HL-60/S4 treated with retinoic acid at 250 ng/mL for 4 days and 3 days (cell line): ENCODE data around the gene GLOD4.

Experiments
- in situ Hi-C: fragments of 300-500 bp; cut with MboI; formaldehyde crosslinking; loops from 2 replicates; pipeline ENCODE4 v1.7.0; 2022; ENCODE audit warnings: low sequenced_read_pairs

The GLOD4 gene

GRCh38 chr17:744937-745336, 37.1 kb downstream of the GLOD4 start:
- in situ Hi-C loops, result loop anchor here (25.0 kb wide), 1 partner anchor 242 kb away; the partner anchor contains the start of genes NXN and TIMM22

DNA sequence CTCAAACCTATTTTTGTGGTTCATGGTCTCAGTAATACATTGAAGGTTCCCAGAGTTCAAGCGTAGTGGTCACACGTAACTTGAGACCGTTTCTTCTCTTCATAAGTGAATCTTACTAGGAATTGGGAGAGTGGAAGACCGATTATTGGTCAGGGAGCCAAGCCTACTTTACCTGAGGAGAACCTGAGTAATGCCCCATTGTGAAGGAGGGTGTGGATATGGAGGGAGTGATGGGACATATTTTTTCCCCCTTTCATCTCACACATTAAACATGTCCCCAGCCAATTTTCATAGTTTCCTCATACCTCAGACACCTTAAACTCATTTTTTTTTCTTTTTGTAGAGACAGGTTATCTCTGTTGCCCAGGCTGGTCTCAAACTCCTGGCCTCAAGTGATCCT, 38.9 kb downstream of the GLOD4 start:
- in situ Hi-C loops, result loop anchor here (25.0 kb wide), 1 partner anchor 244 kb away; the partner anchor contains the start of genes NXN and TIMM22

DNA sequence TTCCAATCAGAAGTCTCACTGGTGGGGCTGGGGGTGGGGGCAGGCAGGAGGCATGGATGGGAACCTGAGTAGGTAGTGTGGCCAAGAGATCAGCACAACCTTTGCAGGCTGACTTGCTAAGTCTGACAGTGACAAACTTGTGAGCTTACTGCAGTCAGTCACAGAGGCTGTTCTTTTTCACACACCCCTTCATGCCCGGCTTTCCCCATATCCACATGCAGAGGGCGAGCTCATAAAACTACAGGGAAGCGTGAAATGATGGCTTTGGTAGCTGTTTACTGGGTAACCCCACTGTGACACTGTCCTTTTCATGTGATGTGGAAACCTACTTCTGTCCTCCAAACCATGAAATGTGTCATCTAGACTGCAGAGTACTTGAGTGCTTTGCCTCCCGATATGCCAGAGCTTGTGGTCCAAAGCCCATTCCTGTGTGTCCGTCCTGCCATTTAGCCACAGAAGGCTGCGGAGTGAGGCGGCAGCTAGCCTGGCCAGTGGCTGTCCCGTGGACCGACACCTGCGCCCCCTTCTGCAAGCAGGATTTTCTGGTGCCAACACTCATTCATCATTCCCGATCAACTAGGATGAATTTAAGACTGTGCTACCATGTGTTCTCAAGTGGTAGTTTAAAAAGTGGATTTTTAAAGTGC, 39.8 kb downstream of the GLOD4 start:
- in situ Hi-C loops, result loop anchor here (25.0 kb wide), 1 partner anchor 245 kb away; the partner anchor contains the start of genes NXN and TIMM22

DNA sequence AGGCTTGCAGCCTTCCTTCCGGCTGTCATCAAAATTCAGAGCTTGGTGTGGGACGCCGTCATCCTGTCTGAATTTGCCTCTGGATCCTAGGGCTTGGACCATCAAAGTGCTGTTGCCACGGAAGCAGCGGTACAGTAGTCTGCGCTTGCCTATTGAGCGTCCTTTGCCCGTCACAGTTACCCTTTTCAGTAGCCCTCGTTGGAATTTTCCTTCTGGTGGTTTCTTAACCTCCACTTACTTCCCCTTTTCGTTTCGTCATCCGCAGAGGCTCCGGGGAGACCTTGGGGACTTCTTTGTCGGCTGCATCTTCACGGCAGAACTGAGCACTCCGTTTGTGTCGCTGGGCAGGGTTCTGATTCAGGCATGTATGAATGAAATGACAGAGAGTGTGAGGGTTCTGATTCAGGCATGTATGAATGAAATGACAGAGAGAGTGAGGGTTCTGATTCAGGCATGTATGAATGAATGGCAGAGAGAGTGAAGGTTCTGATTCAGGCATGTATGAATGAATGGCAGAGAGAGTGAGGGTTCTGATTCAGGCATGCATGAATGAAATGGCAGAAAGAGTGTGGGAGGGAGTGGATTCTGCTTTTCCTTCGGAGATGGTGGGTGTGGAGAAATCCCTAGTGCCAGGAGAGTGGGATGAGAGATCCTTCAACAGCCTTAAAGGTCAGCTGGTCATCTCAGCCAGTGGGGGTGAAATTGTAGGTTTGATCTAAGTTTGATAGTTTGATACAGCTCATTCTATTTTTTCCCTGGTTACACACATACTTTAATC, 41.7 kb downstream of the GLOD4 start:
- in situ Hi-C loops, result loop anchor here (25.0 kb wide), 1 partner anchor 247 kb away; the partner anchor contains the start of genes NXN and TIMM22

DNA sequence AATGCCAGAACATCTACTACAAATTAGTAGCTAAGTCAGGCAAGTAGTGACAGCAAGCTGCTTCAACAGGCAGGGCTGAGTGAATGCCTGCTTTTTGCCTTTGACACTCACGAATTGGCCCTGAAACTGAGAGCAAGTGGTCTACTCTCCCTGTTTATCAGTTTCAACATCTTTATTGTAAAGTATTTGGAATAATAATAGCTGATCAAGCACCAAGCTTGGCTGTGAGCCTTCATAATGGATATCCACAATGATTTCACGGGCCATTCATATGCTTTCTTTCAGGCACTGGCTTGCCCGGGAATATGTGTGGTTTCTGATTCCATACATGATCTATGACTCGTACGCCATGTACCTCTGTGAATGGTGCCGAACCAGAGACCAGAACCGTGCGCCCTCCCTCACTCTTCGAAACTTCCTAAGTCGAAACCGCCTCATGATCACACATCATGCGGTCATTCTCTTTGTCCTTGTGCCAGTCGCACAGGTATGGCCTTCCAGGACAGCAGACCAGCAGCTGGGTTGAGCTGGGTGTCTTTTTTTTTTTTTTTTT, 44.4 kb downstream of the GLOD4 start:
- in situ Hi-C loops, result loop anchor here (25.0 kb wide), 1 partner anchor 250 kb away; the partner anchor contains the start of genes NXN and TIMM22

DNA sequence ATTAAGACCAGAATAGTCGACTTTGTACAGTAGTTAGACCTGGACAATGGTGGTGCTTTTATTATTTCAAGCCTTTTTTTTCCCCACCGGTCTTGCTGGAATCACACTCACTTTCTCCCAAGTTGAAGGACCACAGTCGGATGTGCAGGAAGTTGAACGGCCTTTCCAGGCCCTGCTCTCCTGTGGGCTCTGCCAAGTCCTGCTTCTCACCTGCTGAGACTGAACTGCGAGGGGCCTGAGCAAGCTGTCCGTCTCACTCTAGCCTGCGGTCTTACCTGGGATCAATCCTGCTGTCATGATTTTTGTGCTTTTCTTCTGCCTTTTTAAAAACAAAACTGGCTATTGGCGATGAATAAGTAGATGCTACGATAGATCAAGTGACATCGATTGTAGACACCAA, 48.3 kb downstream of the GLOD4 start:
- in situ Hi-C loops, result loop anchor here (25.0 kb wide), 1 partner anchor 254 kb away; the partner anchor contains the start of genes NXN and TIMM22

- in situ Hi-C loops, result loop anchor here (25.0 kb wide), 1 partner anchor 254 kb away; the partner anchor contains the start of genes NXN and TIMM22
Observed at GRCh38 chr17:732902-733720, 49.0 kb downstream of the GLOD4 start.

DNA sequence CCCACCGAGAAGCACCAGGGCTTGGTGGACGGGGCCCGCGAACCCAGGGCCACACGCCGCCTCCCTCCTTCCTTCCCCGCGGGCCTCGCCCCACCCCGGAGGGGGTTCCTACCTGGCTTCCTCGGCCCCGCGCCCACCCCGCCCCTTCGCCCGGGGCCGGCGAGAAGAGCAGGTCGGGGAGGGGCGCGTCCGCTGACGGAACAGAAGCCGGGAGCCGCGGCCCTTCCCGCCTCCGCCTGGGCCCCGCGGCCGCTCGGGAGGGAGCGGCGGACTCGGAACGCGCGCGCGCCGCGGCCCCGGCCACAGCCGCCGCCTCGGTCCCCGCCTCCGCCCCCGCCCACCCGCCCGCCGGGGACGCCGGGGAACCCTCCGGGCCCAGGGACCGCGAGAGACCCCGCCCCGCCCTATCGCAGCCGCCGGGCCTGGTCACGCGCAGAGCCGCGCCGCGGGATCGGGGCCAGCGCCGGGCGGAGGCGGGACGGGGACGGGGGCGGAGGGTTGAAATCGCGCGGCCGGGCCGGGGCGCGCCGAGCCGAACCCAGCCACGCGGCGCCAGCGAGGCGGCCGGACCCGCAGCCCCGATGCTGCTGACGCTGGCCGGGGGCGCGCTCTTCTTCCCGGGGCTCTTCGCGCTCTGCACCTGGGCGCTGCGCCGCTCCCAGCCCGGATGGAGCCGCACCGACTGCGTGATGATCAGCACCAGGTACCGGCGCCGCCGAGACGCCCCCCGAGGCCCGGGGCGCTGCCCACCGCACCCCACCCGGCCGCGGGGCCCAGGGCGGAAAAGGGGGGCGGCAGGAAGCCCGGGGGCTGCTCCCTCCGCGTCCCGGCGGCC, 49.8 kb downstream of the GLOD4 start, which contains the start of gene TLCD3A:
TSS of gene TLCD3A (plus strand) at position 530 of the 835 bp plus-strand sequence. CDS start at position 582, 52 bp downstream.
- in situ Hi-C loops, result loop anchor here (25.0 kb wide), 1 partner anchor 255 kb away; the partner anchor contains the start of genes NXN and TIMM22

- in situ Hi-C loops, result loop anchor here (25.0 kb wide), 1 partner anchor 256 kb away; the partner anchor contains the start of genes NXN and TIMM22
Observed at GRCh38 chr17:731644-732066, 50.4 kb downstream of the GLOD4 start.

GRCh38 chr17:728911-729310, 53.2 kb downstream of the GLOD4 start:
- in situ Hi-C loops, result loop anchor here (25.0 kb wide), 1 partner anchor 258 kb away; the partner anchor contains the start of genes NXN and TIMM22

DNA sequence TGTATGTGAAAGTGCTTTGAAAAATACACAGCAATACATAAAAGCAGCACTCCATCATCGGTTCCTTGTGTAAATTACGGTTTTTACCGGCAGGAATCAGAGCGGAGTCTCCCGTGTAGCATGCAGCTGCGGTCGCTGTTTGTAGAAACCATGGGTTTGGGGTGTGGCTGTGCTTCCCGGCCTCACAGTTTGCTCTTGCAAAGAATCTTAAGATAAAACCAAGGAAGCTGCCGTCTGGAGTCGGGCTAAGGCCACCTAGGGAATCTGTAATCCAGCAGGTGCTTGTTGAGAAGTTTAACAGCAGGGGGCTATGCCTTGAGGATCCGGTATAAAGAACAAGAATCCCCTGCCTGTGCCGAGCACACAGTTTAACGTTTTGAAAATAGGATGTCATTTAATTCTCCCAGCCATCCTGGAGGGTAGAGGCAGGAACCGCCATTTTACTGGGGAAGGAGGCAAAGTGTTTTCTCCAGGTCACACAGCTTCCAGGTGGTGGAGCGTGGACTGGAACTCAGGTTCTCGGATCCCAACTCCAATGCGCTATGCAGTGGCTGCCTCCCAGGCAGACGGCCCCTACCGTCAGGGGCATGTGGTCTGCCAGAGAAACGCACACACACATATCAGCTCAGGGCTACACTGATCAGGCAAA, 55.7 kb downstream of the GLOD4 start:
- in situ Hi-C loops, result loop anchor here (25.0 kb wide), 1 partner anchor 261 kb away; the partner anchor contains the start of genes NXN and TIMM22

DNA sequence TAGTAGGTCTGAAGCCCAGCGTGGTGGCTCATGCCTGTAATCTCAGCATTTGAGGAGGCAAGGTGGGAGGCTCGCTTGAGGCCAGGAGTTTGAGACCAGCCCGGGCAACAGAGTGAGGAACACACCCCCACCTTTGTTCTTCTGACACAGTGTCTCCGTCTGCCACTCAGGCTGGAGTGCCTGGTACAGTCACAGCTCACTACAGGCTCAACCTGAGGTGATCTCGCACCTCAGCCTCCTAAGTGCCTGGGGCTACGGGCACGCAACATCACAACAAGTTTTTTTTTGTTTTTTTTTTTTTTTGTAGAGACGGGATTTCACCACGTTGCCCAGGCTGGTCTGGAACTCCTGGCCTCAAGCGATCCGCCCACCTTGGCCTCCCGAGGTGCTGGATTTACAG, 56.3 kb downstream of the GLOD4 start:
- in situ Hi-C loops, result loop anchor here (25.0 kb wide), 1 partner anchor 262 kb away; the partner anchor contains the start of genes NXN and TIMM22

GRCh38 chr17:725084-725483, 57.0 kb downstream of the GLOD4 start:
- in situ Hi-C loops, result loop anchor here (25.0 kb wide), 1 partner anchor 262 kb away; the partner anchor contains the start of genes NXN and TIMM22

- in situ Hi-C loops, result no loop called here
Observed at GRCh38 chr17:721540-721937, 60.5 kb downstream of the GLOD4 start.

DNA sequence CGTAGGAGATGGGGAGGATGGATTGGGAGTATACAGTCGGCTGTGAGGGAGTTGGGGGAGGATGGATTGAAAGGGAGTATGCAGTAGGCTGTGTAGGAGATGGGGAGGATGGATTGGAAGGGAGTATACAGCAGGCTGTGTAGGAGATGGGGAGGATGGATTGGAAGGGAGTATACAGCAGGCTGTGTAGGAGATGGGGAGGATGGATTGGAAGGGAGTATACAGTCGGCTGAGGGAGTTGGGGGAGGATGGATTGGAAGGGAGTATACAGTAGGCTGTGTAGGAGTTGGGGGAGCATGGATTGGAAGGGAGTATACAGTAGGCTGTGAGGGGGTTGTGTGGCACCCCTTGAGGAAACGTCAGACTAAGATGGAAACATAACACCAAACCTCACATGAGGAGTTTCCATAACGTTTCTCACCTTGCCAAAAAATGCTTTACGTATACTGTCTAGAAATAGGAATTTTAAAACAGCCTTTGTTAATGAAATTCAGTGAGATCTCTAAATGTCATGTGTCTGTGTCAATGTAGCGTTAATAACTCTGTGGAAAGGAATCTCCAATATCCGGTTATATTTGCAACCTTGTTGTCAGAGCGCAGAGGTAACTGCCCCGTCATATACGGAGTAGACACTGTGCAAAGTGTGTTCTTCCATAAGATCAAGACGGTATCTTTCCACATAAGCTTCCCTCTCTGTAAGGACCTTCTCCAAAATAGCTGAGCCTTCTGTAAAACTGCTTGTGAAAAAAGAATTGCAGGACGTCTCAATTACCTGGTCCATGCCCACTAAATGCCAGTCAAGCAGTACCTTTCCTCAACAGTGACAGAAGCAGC, 61.2 kb downstream of the GLOD4 start:
- in situ Hi-C loops, result no loop called here

GRCh38 chr17:718075-718474, 64.0 kb downstream of the GLOD4 start:
- in situ Hi-C loops, result no loop called here
